CD4-positive, alpha-beta T cell treated with Interleukin-15 for 1 hour (primary cell): ENCODE results near the gene FXYD6.
"Not testable (repeated sequence)": the region's sequence is repeated elsewhere in the genome, so short reads cannot be mapped to it uniquely, and the experiment has no call there.

Source experiments
- DNase-seq: peaks from one replicate; pipeline ENCODE4 v3.0.0-alpha.2; 2020

Gene FXYD6

GRCh38 chr11:117814766-117815261 lies 61.6 kb downstream of the FXYD6 start:
- peak; percentile 86 for DNase-seq

GRCh38 chr11:117814204-117814765 lies 62.2 kb downstream of the FXYD6 start:
- DNase-seq = no peak

- not testable (repeated sequence) for DNase-seq
Observed at GRCh38 chr11:117810056-117810451, 66.4 kb downstream of the FXYD6 start.

GRCh38 chr11:117809236-117810055 lies 67.0 kb downstream of the FXYD6 start:
- peak; percentile 56 for DNase-seq

GRCh38 chr11:117808784-117809183 lies 67.7 kb downstream of the FXYD6 start:
- no peak for DNase-seq

- DNase-seq = peak; percentile 62
Observed at GRCh38 chr11:117807482-117808327, 68.8 kb downstream of the FXYD6 start.

GRCh38 chr11:117806846-117807245 lies 69.6 kb downstream of the FXYD6 start:
- DNase-seq = peak; percentile 36

GRCh38 chr11:117805045-117805444 lies 71.4 kb downstream of the FXYD6 start:
- DNase-seq = peak; percentile 51

GRCh38 chr11:117803896-117804295 lies 72.6 kb downstream of the FXYD6 start:
- DNase-seq = no peak

- DNase-seq = no peak
Observed at GRCh38 chr11:117799634-117800033, 76.8 kb downstream of the FXYD6 start.

- no peak for DNase-seq
Observed at GRCh38 chr11:117796872-117797529, 79.5 kb downstream of the FXYD6 start, which contains the start of gene DSCAML1. DSCAML1 (minus strand) TSS chr11:117797216; CDS start chr11:117797079, 137 bp downstream.

- DNase-seq = no peak
Observed at GRCh38 chr11:117796456-117796871, 80.0 kb downstream of the FXYD6 start.

GRCh38 chr11:117795638-117796455 lies 80.6 kb downstream of the FXYD6 start:
- DNase-seq = no peak

GRCh38 chr11:117794772-117795629 lies 81.5 kb downstream of the FXYD6 start:
- no peak for DNase-seq

- DNase-seq = no peak
Observed at GRCh38 chr11:117794135-117794534, 82.3 kb downstream of the FXYD6 start.

GRCh38 chr11:117793583-117793982 lies 82.9 kb downstream of the FXYD6 start:
- no peak for DNase-seq

- no peak for DNase-seq
Observed at GRCh38 chr11:117792992-117793391, 83.5 kb downstream of the FXYD6 start.

GRCh38 chr11:117792241-117792640 lies 84.2 kb downstream of the FXYD6 start:
- no peak for DNase-seq

GRCh38 chr11:117790279-117790678 lies 86.2 kb downstream of the FXYD6 start:
- no peak for DNase-seq

GRCh38 chr11:117789241-117789640 lies 87.2 kb downstream of the FXYD6 start:
- no peak for DNase-seq
